Keratinocyte (primary cell): ENCODE data around the gene LRP1B.

Source experiments
- CTCF ChIP-seq, 3 experiments: IDR thresholded peaks in 1 of 3; conservative IDR thresholded peaks in 1 of 3; optimal IDR thresholded peaks in 1 of 3; 2 replicates in 2 of 3; 3 replicates in 1 of 3; pipeline versions ENCODE3 to v1.5.1; 2011; ENCODE audit warnings: low read length in 3 of 3, mild to moderate bottlenecking in 3 of 3, moderate library complexity in 2 of 3, control low read depth in 1 of 3, inconsistent platforms in 1 of 3; ENCODE audit not compliant: insufficient read depth in 2 of 3; ENCODE audit errors: extremely low read depth in 1 of 3
- EZH2 ChIP-seq: IDR thresholded peaks from one replicate; pipeline ENCODE4 v1.6.1; 2012; ENCODE audit warnings: inconsistent platforms, mild to moderate bottlenecking, low read length, moderate library complexity

DNA sequence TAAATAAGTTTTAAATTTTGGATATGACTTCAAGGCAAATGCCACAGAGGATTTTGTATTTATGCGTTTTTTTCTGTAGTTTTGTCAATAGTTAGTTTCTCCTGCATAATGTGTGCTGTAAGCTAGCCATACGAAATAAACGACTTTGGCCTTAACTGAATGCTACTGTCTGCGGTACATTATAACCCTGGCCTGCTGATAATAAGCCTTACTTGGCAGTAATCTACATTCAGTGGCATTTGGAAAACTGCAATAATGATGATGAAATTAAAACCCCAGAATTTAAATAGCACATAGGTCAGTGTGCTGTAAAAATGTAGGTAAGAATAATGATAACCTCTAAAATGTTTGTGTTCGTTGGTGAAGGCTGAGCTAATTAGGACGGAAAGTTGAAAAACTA lies 88.8 kb downstream of the LRP1B start:
- TF ChIP-seq CTCF (optimal IDR thresholded peaks at IDR 0.05 in 1 of 3, IDR thresholded peaks at IDR 0.05 in 1 of 3, conservative IDR thresholded peaks at IDR 0.05 in 1 of 3; ENCODE audit: extremely low read depth in 1 of 3, insufficient read depth in 2 of 3, low read length in 3 of 3), result no peak
- TF ChIP-seq EZH2, result no peak
